K562 (cell line): Measurements from ENCODE around the gene VEGFB. TPM values are rescaled to one million over a fixed set of nuclear protein-coding genes. Genes with fewer than 3 reads are reported as not detected.

Source experiments
- ETV1 ChIP-seq: fragments of 450-650 bp; conservative IDR thresholded peaks from 2 replicates; pipeline ENCODE4 v1.6.1; 2016; ENCODE audit warnings: missing genetic modification characterization, control low read depth, low read depth, missing compliant biosample characterization
- HNRNPUL1 ChIP-seq: fragments of 200-400 bp; formaldehyde crosslinking; IDR thresholded peaks from 2 replicates; pipeline ENCODE4 v1.6.1; 2017; ENCODE audit warnings: low read length
- MTA3 ChIP-seq: fragments of 450-650 bp; formaldehyde crosslinking; IDR thresholded peaks from 2 replicates; pipeline ENCODE4 v1.6.1; 2017; ENCODE audit warnings: mild to moderate bottlenecking, borderline replicate concordance
- SMAD1 ChIP-seq: fragments of 150-350 bp; IDR thresholded peaks from 2 replicates; pipeline ENCODE4 v1.6.1; 2014; ENCODE audit warnings: low read length, low read depth; ENCODE audit not compliant: partially characterized antibody
- SREBF2 ChIP-seq: sonication (generic); formaldehyde crosslinking; IDR thresholded peaks from 2 replicates; pipeline ENCODE4 v1.4.0; 2020; ENCODE audit warnings: mild to moderate bottlenecking, missing genetic modification reagents
- ZFP30 ChIP-seq: fragments of 250-450 bp; sonication (Bioruptor Pico); IDR thresholded peaks from 2 replicates; pipeline ENCODE4 v1.8.0; 2022; ENCODE audit warnings: moderate library complexity, mild to moderate bottlenecking, inconsistent platforms, borderline replicate concordance
- ZNF212 ChIP-seq: fragments of 450-650 bp; formaldehyde crosslinking; IDR thresholded peaks from 2 replicates; pipeline ENCODE4 v1.4.0; 2020; ENCODE audit warnings: mild to moderate bottlenecking
- ZNF696 ChIP-seq: fragments of 250-450 bp; sonication (Bioruptor Pico); conservative IDR thresholded peaks from 2 replicates; pipeline ENCODE4 v1.4.0; 2020; ENCODE audit warnings: mild to moderate bottlenecking, moderate library complexity
- ZNF764 ChIP-seq: fragments of 250-450 bp; sonication (Bioruptor Pico); IDR thresholded peaks from 2 replicates; pipeline ENCODE4 v1.4.0; 2020; ENCODE audit warnings: low read depth, mild to moderate bottlenecking, moderate library complexity
- polyA plus RNA-seq, 8 experiments: library from polyadenylated mRNA; depleted of rRNA in 4 of 8; stranded (reverse) in 5 of 8; unstranded in 3 of 8; fragments of >200 nt; fragmentation: Nextera tagmentation in 2 of 8; fragmentation: Illumina TruSeq in 1 of 8; extraction: Ambion mirVana in 2 of 8; extraction: Trizol in 1 of 8; gene quantifications; 2 replicates each; pipeline versions ENCODE4 v1.2.1 to v1.2.3, GENCODE V29; 2011 to 2014; ENCODE audit warnings: inconsistent platforms in 1 of 8, missing spikeins in 1 of 8
- total RNA-seq, 7 experiments: library from RNA; depleted of rRNA in 6 of 7; stranded (reverse); fragments of >200 nt in 6 of 7; fragmentation: Illumina TruSeq in 2 of 7; extraction: Trizol in 2 of 7; gene quantifications; 2 replicates each; pipeline versions ENCODE4 v1.2.1 to v1.2.3, GENCODE V29; 2011 to 2021; ENCODE audit warnings: low replicate concordance in 1 of 7
- TF ChIP-seq, protein P1 (sequence below): sonication (generic); formaldehyde crosslinking; IDR thresholded peaks from 2 replicates; pipeline ENCODE4 v1.5.0; 2020; ENCODE audit warnings: missing genetic modification reagents
- TF ChIP-seq, protein P2 (sequence below), 3 experiments: IDR thresholded peaks in 2 of 3; conservative IDR thresholded peaks in 1 of 3; 2 replicates each; pipeline ENCODE4 v1.5.1; 2011 to 2012; ENCODE audit warnings: low read length in 3 of 3, mild to moderate bottlenecking in 3 of 3, control low read depth in 2 of 3, improper control_type of control experiment in 1 of 3, inconsistent platforms in 1 of 3, low read depth in 1 of 3, mixed read lengths in 1 of 3, moderate library complexity in 1 of 3; ENCODE audit not compliant: insufficient read depth in 2 of 3
- TF ChIP-seq, protein P3 (sequence below): fragments of 450-650 bp; IDR thresholded peaks from 2 replicates; pipeline ENCODE4 v1.6.1; 2016

VEGFB gene
- total and polyA plus RNA-seq, 9 of the 15 experiments (the other 6 are each of a cell fraction or from before 2014, with no cell fraction given) = 11.0 to 83.4 (median 25.7) TPM

DNA sequence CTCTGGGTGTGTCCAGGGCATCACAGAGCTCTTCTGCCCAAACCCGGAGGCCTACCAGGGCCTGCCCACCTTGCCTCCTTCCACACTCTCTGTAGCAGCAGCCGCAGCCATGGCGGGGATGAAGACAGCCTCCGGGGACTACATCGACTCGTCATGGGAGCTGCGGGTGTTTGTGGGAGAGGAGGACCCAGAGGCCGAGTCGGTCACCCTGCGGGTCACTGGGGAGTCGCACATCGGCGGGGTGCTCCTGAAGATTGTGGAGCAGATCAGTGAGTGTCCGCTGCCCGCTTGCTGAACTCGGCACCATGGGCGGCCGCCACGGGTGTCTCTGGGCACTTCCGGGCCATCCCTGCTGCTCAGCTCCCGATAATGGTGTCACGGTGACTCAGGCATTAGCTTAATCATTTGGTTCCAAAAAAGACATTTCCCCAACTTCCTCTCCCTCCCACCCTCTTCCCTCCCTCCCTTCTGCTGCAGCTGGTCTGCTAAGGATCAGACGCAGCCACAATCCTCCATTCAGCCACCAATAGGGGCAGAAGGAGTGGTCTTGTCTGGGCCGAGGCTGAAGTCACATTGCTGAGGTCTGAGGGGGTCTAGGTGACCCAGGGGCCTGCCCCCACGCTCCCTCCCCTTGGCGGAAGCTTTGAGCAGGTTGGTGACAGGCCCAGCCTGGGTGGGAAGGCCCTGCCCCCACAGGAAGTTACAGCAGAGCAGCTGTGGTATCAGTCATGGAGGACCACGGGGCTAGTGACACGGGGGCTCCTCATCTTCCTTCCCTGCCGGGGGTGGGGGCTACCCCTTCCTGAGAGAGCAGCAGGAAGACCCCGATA lies 26.9 kb upstream of the VEGFB start (continued):
- TF ChIP-seq SMAD1 (peak; percentile 65), ZNF696 (CRISPR knock-in tag) (no peak), HNRNPUL1 (no peak), ETV1 (peak; percentile 93), ZNF212 (CRISPR knock-in tag) (no peak), ZFP30 (CRISPR knock-in tag) (no peak), SREBF2 (no peak), MTA3 (no peak; the same call in 1 of the 2 replicates), ZNF764 (CRISPR knock-in tag) (no peak)
- TF ChIP-seq, protein P1, sequence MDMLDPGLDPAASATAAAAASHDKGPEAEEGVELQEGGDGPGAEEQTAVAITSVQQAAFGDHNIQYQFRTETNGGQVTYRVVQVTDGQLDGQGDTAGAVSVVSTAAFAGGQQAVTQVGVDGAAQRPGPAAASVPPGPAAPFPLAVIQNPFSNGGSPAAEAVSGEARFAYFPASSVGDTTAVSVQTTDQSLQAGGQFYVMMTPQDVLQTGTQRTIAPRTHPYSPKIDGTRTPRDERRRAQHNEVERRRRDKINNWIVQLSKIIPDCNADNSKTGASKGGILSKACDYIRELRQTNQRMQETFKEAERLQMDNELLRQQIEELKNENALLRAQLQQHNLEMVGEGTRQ (CRISPR knock-in tag) = 0 out of 2 replicates have a peak, but pooled peaks have one; percentile 10
- TF ChIP-seq, protein P2, sequence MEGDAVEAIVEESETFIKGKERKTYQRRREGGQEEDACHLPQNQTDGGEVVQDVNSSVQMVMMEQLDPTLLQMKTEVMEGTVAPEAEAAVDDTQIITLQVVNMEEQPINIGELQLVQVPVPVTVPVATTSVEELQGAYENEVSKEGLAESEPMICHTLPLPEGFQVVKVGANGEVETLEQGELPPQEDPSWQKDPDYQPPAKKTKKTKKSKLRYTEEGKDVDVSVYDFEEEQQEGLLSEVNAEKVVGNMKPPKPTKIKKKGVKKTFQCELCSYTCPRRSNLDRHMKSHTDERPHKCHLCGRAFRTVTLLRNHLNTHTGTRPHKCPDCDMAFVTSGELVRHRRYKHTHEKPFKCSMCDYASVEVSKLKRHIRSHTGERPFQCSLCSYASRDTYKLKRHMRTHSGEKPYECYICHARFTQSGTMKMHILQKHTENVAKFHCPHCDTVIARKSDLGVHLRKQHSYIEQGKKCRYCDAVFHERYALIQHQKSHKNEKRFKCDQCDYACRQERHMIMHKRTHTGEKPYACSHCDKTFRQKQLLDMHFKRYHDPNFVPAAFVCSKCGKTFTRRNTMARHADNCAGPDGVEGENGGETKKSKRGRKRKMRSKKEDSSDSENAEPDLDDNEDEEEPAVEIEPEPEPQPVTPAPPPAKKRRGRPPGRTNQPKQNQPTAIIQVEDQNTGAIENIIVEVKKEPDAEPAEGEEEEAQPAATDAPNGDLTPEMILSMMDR (IDR thresholded peaks at IDR 0.05 in 2 of 3, conservative IDR thresholded peaks at IDR 0.05 in 1 of 3; ENCODE audit: insufficient read depth in 2 of 3, low read depth in 1 of 3, low read length in 3 of 3) = 0 out of 6 replicates have a peak, but pooled peaks of 1 of the 3 experiments have one; percentile 4
- TF ChIP-seq, protein P3, sequence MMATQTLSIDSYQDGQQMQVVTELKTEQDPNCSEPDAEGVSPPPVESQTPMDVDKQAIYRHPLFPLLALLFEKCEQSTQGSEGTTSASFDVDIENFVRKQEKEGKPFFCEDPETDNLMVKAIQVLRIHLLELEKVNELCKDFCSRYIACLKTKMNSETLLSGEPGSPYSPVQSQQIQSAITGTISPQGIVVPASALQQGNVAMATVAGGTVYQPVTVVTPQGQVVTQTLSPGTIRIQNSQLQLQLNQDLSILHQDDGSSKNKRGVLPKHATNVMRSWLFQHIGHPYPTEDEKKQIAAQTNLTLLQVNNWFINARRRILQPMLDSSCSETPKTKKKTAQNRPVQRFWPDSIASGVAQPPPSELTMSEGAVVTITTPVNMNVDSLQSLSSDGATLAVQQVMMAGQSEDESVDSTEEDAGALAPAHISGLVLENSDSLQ = peak; percentile 81
